ENCODE results near the gene TRIM44. TPM values are rescaled to one million over a fixed set of nuclear protein-coding genes. Genes with fewer than 3 reads are reported as not detected.
"Not testable (repeated sequence)": the region's sequence is repeated elsewhere in the genome, so short reads cannot be mapped to it uniquely, and the experiment has no call there.

Gene TRIM44
- total RNA-seq, 2 donors from 2014 or later, result 35.0 to 46.0 TPM

DNA sequence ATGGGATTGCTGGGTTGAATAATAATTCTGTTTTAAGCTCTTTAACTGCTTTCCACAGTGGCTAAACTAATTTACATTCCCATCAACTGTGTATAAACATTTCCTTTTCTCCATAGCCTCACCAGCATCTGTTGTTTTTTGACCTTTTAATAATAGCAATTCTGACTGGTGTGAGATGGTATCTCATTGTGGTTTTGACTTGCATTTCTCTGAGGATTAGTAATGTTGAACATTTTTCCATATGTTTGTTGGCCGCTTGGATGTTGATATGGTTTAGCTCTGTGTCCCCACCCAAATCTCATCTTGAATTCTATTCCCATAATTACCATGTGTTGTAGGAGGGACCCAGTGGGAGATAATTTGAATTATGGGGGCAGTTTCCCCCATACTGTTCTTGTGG, 107.8 kb downstream of the TRIM44 start:
- intact Hi-C loops (cut with DNase I); DNase-seq; ATAC-seq: not testable (repeated sequence)

DNA sequence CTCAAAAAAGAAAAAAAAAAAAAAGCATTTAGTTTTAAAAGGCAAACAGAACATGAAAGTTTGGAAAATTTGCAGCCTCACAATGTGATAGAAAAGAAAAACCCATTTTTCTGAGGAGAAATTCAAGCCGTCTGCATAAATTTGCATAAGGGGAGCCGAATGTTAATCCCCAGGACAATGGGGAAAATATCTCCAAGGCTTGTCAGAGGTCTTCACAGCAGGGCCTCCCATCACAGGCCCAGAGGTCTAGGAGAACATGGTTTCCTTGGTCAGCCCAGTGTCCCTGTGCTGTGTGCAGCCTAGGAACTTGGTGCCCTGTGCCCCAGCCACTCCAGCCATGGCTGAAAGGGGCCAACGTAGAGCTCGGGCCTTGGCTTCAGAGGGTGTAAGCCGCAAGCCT, 109.1 kb downstream of the TRIM44 start:
- intact Hi-C loops (cut with DNase I), result no loop called here
- DNase-seq, result no peak
- no peak for ATAC-seq

DNA sequence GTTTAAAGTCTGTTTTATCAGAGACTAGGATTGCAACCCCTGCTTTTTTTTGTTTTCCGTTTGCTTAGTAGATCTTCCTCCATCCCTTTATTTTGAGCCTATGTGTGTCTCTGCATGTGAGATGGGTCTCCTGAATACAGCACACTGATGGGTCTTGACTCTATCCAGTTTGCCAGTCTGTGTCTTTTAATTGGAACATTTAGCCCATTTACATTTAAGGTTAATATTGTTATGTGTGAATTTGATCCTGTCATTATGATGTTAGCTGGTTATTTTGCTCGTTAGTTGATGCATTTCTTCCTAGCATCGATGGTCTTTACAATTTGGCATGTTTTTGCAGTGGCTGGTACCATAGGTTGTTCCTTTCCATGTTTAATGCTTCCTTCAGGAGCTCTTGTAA, 114.7 kb downstream of the TRIM44 start:
- DNase-seq; intact Hi-C loops (cut with DNase I); ATAC-seq: not testable (repeated sequence)

DNA sequence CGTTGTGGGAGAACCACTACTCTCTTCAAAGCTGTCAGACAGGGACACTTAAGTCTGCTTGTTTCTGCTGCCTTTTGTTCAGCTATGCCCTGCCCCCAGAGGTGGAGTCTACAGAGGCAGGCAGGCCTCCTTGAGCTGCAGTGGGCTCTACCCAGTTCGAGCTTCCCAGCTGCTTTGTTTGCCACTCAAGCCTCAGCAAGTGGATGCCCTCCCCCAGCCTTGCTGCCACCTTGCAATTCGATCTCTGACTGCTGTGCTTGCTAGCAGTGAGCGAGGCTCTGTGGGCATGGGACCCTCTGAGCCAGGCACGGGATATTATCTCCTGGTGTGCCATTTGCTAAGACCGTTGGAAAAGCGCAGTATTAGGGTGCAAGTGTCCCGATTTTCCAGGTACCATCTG, 116.4 kb downstream of the TRIM44 start:
- intact Hi-C loops (cut with DNase I); DNase-seq; ATAC-seq: not testable (repeated sequence)

DNA sequence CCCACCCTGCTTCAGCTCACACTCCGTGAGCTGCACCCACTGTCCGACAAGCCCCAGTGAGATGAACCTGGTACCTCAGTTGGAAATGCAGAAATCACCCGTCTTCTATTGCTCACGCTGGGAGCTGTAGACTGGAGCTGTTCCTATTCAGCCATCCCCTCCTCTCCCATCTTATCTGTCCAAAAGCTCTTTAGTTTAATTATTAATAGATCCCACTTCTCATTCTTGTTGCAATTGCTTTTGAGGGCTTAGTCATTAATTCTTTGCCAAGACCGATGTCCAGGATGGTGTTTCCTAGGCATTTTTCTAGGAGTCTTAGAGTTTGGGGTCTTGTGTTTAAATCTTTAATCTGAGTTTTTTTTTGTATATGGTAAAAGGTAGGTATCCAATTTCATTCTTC, 116.8 kb downstream of the TRIM44 start:
- ATAC-seq (no peak), DNase-seq (no peak)
- intact Hi-C loops (cut with DNase I), result no loop called here

DNA sequence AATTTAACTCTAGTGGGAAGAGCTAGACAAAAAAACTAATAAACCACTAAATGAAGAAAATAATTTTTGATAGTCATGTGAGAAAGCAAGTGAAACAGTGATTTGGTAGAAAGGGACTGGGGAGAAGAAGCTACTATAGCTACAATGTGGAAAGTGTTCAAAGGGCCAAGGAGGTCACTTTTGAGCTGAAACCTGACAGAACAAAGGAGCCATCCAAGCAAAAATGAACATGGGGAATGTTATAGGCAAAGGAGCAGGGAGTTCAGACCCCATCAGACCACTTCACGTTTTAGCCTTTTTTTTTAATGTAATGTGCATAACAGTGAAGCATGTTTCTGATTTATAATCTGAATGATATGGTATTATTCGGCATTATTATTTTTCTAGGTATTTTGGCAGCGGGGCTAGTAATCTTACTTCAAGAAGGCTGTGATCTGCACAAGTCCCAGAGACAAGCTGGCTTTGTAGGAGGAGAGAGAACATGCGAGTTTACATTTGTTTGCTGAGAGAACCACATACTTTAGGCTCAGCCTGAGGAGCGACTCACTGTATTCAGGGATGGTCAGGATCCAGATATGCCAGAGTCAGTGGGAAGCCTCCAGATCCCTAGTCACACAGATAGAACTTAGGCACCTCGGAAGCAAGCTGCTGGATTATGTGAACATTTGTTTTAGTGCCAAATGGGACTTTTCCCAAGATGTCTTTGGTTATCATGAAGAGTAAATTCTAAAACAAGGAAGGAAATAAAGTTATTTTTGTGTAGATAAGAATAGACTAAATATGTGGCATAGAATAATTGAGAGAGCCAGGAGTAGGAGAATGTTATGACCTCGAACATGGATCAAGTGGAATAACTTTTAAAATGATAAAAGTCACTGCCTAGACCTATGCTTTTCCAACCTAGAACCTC, 118.6 kb downstream of the TRIM44 start:
- ATAC-seq (peak in 1 of 2 donors; percentile 32), DNase-seq (no peak)
- intact Hi-C loops (cut with DNase I), result no loop called here

DNA sequence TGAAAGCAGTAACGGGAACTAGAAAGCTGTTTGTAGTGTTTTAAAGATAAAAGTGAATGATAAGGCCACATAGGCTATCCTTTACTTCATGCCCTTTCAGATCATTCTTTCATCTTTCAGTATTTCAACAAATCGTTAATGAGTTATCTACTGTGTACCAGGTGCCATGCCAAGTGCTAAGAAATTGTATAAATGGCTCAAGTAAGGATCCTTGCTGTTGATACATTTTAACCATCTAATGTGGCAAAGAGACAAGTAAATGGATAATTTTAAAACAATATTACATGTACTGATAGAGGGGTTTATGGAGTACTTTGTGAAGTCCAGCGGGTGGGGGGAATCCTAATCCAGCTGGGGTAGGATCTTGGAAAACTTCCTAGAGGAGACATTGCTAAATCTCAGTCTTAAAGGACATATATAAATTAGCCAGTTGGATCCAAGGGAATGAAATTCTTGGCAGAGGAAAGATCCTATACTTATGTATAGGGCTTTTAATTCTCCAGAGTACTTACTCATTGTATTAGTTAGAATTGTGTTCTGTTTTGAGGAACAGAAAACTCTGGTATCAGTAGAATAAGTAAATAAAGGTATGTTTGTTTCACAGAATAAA, 119.4 kb downstream of the TRIM44 start:
- intact Hi-C loops (cut with DNase I), result no loop called here
- no peak for DNase-seq
- ATAC-seq, result no peak

DNA sequence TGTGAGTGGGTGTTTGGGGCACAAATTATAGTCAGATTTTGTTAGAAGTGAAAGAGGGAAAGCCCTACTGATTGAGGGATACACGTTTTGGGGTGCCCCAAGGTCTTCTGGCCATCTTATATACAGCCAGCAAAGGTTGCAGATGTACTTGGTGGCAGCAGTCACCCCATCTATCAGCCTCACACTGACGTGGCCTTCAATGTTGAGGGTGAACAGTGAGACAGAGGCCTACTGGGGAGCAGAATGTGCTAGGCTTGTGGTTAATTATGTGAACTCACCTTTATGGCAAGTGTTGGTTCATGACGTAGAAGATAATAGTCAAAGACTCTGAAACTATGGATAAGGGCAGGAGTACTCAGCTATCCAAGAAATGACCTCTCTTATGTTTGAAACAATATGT, 121.2 kb downstream of the TRIM44 start:
- no peak for ATAC-seq
- intact Hi-C loops (cut with DNase I), result no loop called here
- DNase-seq, result no peak

DNA sequence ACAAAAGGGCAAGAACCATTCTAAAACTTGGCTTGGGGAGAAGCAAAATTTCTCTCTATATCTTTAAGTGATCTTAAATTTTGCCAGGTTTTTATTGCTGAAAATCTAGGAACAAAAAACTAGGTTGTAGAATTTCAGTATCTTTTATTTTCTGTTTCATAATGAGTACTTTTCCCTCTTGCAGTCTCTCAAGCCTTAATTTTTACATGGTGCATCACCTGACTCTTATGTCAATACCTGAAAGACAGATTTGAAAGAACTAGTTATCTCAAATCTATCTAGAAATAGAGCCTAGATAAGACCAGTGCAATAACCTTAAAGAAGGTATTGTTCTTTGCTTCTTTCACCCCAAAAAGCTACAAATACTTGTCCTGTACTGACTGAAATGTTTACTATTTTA, 122.1 kb downstream of the TRIM44 start:
- no peak for ATAC-seq
- intact Hi-C loops (cut with DNase I), result no loop called here

DNA sequence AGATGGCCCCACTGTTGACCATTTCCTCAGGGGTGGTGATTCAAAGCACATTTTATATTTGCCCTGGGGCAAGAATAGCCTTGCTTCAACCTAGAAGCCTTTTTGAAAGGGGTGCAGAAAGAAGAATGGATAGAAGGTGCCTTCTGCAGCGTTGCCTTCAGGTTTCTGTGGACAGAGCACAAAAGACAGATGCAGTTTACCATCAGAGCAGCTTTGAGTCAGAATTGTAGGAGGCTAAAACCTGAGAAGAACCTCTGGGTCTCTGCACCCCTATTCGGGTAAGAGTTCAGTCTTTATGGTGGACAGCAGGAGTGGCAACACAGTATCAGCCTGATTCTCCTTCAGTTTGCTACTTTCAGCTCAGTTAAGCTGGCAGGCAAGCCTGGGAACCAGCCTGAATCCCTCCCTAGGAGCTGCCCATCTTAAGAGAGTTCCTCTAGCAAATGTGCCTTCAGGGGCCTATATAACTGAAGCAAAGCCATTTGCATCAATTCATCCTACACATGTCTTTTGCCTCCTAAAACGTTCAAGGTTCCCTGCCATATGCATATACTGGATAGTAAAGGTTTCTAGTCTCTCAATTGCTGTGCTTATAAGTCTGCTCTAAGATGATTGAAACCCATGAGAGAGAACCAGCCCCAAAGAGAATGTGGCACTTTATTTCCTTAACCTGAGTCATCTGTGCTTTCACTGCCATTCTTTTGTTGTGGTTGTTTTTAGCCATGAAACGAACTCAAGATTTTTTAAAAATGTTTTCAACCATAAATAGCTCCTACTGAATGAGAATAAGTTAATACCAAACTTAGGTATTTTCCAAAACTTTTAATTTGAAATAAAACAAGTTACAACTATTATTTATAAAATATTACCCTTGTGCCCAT, 123.0 kb downstream of the TRIM44 start:
- ATAC-seq (no peak), DNase-seq (no peak)
- intact Hi-C loops (cut with DNase I), result no loop called here

More for the DNA sequence above, 122.1 kb downstream of the TRIM44 start:
- no peak for DNase-seq

DNA sequence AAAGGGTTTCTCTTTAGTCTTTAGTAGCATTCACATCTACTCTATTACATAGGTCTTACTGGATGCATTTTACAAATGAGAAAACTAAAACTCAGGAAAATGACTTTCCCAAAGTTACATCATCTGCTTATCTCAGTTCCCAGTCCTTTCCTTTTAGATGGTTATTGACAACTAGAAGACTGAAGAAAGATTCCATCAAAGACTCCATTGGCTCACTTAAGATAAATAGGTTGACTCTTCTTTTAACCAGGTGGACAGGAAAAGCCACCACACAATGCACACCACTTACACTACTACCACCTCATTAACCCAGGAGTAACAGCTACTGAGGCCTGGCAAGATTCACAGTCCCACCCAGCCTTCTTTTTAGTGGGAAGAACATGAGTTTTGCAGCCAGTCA, 123.6 kb downstream of the TRIM44 start:
- ATAC-seq, result no peak
- intact Hi-C loops (cut with DNase I), result no loop called here
- DNase-seq, result no peak

DNA sequence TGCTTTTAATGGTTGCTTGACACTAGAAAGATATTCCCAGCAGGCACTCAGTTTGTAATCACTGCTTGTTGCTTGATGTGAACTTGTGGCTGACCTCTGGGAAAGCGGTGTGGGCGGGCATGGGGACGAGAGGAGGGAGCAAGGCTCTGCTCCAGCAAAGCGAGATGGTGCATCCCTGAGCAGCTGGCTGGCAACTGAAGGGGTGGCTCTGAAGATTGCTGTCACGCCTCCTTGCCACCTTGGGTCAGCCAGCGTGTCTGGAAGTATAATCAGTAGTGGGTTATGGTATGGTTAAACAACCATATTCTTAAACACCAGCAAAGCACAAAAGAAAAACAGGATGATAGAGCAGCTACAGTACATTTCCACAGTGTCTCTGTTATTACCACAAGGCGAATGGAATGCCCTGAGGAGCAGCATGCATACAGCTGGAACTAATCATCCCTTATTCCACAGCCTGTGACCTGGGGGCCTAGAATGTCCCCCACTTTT, 124.5 kb downstream of the TRIM44 start:
- intact Hi-C loops (cut with DNase I), result no loop called here
- peak; percentile 30 to 32 for ATAC-seq
- DNase-seq, result peak; percentile 22

DNA sequence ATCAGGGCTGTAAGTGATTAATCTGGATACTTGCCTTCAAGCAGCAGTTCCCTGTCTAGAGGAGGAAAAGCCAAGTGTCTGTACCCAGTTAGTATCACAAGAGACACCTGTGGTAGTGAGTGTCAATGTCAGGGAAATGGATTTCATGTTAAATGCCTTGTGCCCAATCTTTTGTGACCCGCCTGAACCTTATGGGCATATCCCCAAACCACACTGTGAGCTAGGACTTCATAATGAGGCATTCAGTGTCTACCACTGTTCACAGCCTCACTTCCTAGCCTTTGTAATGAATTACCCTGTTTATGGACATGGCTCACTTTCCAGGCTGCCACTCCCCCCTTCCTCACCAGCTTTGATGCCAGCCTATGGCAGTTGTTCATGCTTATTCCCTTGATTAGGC, 125.1 kb downstream of the TRIM44 start:
- intact Hi-C loops (cut with DNase I), result no loop called here
- no peak for ATAC-seq
- DNase-seq, result no peak

DNA sequence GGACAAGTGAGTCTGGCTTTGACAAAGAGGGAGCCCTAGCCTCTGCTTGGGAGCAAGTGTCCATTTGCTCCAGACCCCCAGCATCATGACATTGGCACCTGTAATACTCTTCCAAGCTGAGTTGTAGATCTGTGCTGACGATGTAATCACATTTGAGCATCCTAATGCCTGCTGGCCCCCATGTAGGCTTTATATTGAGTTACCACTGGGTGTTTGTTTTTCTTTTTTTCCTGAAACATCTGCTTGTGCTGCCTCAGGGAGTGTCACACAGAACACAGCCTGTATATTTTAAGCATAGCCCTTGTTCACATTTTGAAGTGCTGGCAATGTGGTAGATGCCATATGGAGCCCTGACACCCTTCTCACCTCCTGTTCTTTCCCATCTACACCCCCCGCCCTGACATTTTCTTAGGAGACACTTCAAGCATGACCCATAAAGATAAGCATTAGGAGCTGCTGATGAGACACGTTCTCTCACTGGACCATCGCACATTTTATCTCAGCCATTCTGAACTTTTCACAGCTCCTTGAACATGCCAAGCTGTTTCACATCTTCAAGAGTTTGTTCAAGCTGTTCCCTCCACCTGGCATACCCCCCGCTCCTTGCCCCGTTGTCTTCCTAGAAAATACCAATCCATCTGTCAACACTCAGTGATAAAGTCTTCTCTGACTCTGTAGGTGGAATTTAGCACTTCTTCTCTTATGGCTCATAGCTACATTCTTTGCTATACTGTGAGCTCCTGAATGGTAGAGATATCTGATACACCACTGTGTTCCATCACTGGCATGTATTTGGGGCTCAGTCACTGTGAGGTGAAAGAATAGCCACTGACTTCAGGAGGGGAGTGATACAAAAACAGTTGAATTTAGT, 128.7 kb downstream of the TRIM44 start:
- intact Hi-C loops (cut with DNase I), result no loop called here
- ATAC-seq (peak in 1 of 2 donors; percentile 80), DNase-seq (peak; percentile 31)

DNA sequence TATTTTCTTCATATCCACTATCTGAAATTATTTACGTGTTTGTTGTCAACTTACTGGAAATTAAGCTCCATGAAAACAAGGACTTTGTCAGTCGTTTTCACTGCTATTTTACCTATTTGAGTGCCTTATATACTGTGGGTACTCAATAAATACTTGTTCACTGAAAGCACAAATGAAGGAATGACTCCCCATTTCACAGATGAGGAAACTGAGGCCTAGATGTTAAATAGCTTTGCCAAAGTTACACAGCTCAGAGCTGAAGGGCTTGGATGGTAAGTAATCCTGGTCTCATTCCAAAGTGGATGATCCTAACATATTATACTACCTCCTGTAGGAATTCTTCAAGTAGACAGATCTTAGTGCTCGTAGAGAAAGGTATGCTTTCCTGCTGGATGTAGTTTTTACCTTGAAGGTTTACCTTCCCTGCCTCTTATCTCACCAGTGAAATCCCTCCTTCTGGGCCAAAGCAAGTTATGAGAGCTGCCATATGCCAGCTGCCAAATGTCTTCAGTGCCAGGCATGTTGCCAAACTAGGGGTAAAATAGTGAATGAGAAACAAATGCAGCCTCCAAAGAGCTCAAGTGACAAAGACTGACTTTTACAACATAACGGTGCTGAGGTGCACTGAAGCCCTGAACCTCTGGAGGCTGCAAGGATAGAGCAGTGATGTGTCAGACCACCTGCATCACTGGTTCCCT, 129.7 kb downstream of the TRIM44 start:
- no peak for DNase-seq
- intact Hi-C loops (cut with DNase I), result no loop called here
- no peak for ATAC-seq

DNA sequence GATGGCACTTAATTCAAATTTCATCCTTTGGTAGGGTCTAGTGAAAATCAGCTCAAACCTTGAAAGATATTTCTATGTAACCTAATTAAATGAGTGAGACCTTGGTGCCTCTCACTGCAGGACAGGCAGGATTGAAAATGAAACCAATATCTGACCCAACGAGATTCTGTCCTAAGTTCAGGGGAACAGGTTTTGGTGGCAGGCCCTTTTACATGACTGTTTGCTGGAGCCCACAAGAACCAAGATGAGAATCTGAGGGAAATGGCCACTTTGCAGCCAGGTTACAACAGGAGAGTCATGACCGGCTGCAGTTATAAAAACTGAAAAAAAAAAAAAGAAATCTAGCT, 130.2 kb downstream of the TRIM44 start:
- no peak for DNase-seq
- intact Hi-C loops (cut with DNase I), result no loop called here
- no peak for ATAC-seq

DNA sequence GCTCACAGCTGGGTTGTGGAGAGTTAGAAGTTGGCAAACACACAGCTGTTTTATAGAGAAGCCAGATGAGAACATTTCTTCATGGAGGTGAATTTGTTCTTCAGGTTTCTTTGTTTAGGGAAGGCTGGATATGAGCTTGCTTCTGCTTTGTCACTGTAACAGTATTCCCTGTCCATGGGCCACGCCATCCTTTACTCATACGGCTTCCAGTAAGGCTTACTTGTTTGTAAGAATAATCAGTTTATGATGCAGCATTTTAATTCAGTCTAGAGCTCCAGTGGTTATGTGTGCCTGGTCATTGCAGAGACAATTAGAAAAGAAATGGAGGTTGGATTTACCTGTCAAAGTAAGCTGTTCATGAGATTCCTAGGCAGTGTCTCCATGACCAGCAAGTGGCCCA, 131.8 kb downstream of the TRIM44 start:
- no peak for ATAC-seq
- intact Hi-C loops (cut with DNase I), result no loop called here
- DNase-seq, result no peak

DNA sequence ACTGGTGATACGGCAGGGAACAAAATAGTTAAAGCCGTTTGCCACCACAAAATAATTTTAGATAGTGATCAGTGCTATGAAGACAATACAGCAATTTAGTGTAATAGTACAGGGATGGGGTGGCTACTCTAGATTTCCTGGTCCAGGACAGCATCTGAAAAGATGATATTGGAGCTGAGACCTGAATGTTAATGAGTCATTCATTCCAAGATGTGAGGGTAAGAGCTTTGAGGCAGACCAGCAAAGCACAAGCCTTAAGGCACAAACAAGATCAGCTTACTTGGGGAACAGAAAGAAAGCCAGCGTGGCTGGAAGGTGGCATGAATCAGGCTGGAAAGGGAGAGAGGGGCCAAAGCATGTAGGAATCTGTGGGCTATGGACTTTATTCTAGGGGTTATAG, 132.3 kb downstream of the TRIM44 start:
- DNase-seq, result no peak
- intact Hi-C loops (cut with DNase I), result no loop called here
- ATAC-seq, result no peak

Measured in left cardiac atrium (tissue), 4 donors.